GM19351 (cell line): ENCODE results near the gene CDH18.

Source experiments
- ATAC-seq: cut with Tn5 transposase; IDR thresholded peaks from one replicate; pipeline ENCODE4 v1.9.1; 2021; ENCODE audit warnings: mild to moderate bottlenecking, moderate library complexity; ENCODE audit not compliant: unreplicated experiment

Gene CDH18

GRCh38 chr5:19616701-19617215 lies 371.2 kb downstream of the CDH18 start:
- ATAC-seq, result no peak

GRCh38 chr5:19615661-19616060 lies 372.3 kb downstream of the CDH18 start:
- ATAC-seq, result no peak

- ATAC-seq, result no peak
These were observed 372.9 kb downstream of the CDH18 start for GRCh38 chr5:19615071-19615470.

- ATAC-seq, result no peak
These were observed 379.5 kb downstream of the CDH18 start for GRCh38 chr5:19608444-19609002.

- no peak for ATAC-seq
These were observed 382.1 kb downstream of the CDH18 start for GRCh38 chr5:19605846-19606407.

- no peak for ATAC-seq
These were observed 403.9 kb downstream of the CDH18 start for GRCh38 chr5:19584131-19584530.

GRCh38 chr5:19577882-19578281 lies 410.1 kb downstream of the CDH18 start:
- ATAC-seq, result no peak

GRCh38 chr5:19568004-19568403 lies 420.0 kb downstream of the CDH18 start:
- no peak for ATAC-seq

GRCh38 chr5:19565466-19565865 lies 422.5 kb downstream of the CDH18 start:
- ATAC-seq, result no peak

- no peak for ATAC-seq
These were observed 424.0 kb downstream of the CDH18 start for GRCh38 chr5:19564036-19564435.

GRCh38 chr5:19555876-19556275 lies 432.1 kb downstream of the CDH18 start:
- no peak for ATAC-seq

GRCh38 chr5:19555436-19555835 lies 432.6 kb downstream of the CDH18 start:
- ATAC-seq, result no peak

GRCh38 chr5:19554524-19554923 lies 433.5 kb downstream of the CDH18 start:
- ATAC-seq, result no peak

- ATAC-seq, result no peak
These were observed 440.4 kb downstream of the CDH18 start for GRCh38 chr5:19547640-19548039.

- ATAC-seq, result no peak
These were observed 441.5 kb downstream of the CDH18 start for GRCh38 chr5:19546521-19546920.

GRCh38 chr5:19538607-19539006 lies 449.4 kb downstream of the CDH18 start:
- no peak for ATAC-seq

- no peak for ATAC-seq
These were observed 451.6 kb downstream of the CDH18 start for GRCh38 chr5:19536387-19536786.

- no peak for ATAC-seq
These were observed 453.2 kb downstream of the CDH18 start for GRCh38 chr5:19534751-19535150.

GRCh38 chr5:19532936-19533335 lies 455.1 kb downstream of the CDH18 start:
- no peak for ATAC-seq

- ATAC-seq, result no peak
These were observed 456.5 kb downstream of the CDH18 start for GRCh38 chr5:19531374-19531952.

- ATAC-seq, result no peak
These were observed 468.6 kb downstream of the CDH18 start for GRCh38 chr5:19519448-19519847.

- no peak for ATAC-seq
These were observed 489.1 kb downstream of the CDH18 start for GRCh38 chr5:19498852-19499251.
